Thyroid gland (tissue), 4 donors: ENCODE data around the gene PLXNB1.

Source experiments
- CTCF ChIP-seq, 6 experiments: fragments of 200-600 bp in 3 of 6; fragments of 450-650 bp in 3 of 6; sonication (generic) in 3 of 6; IDR thresholded peaks; one replicate each; pipeline ENCODE4 v1.5.1; 2016 to 2019; ENCODE audit warnings: antibody characterized with exemption in 6 of 6, mild to moderate bottlenecking in 2 of 6, inconsistent platforms in 1 of 6, moderate library complexity in 1 of 6
- POLR2A ChIP-seq, 2 donors: fragments of 450-650 bp; IDR thresholded peaks; one replicate each; pipeline ENCODE4 v1.6.1; 2017; ENCODE audit warnings: antibody characterized with exemption in 2 of 2, mild to moderate bottlenecking in 2 of 2, moderate library complexity in 1 of 2

DNA sequence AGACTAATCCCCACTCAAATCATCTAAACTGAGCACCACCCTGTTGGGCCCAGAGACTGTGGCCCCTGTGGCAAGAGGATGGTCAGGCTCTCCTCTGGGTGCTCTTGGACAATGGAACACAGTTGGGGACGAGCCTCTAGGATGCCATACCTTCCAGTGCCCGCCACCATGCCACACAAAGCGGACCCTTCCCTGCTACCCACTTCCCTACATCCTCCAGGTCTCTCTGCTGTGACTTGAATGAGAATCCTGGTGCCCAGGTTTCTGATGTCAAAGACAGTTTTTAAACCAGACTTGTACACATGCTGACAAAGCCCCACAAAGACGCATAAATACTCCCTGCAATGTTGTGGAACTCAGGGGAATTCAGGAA is 5.3 kb upstream of the PLXNB1 start:
- TF ChIP-seq CTCF (IDR thresholded peaks at IDR 0.05) (no peak), POLR2A (IDR thresholded peaks at IDR 0.05) (no peak)
